Endodermal cell (in vitro differentiated cells): ENCODE measurements around the gene SPON1. TPM values are rescaled to one million over a fixed set of nuclear protein-coding genes. Genes with fewer than 3 reads are reported as not detected.

Source experiments
- DNase-seq: peaks from one replicate; pipeline ENCODE4 v3.0.0-alpha.2; 2017
- H3K27ac ChIP-seq: 2 replicates; pipeline ENCODE4 v1.5.1; 2013; ENCODE audit warnings: mild to moderate bottlenecking, low read depth, low read length, moderate library complexity
- H3K27me3 ChIP-seq: 2 replicates; pipeline ENCODE4 v1.6.1; 2013; ENCODE audit warnings: mild to moderate bottlenecking, low read length, moderate library complexity; ENCODE audit not compliant: insufficient read depth, control insufficient read depth, poor library complexity, severe bottlenecking
- H3K36me3 ChIP-seq: 2 replicates; pipeline ENCODE4 v1.7.0; 2013; ENCODE audit warnings: mild to moderate bottlenecking, low read length, moderate library complexity; ENCODE audit not compliant: control insufficient read depth, insufficient read depth
- H3K4me1 ChIP-seq: one replicate; pipeline ENCODE4 v1.7.0; 2013; ENCODE audit warnings: low read length; ENCODE audit not compliant: control insufficient read depth, insufficient read depth
- H3K4me3 ChIP-seq: 2 replicates; pipeline ENCODE4 v1.5.1; 2013; ENCODE audit warnings: mild to moderate bottlenecking, low read length, moderate library complexity
- H3K9ac ChIP-seq: 2 replicates; pipeline ENCODE4 v1.6.1; 2013; ENCODE audit warnings: mild to moderate bottlenecking, low read length, moderate library complexity; ENCODE audit not compliant: poor library complexity, severe bottlenecking; ENCODE audit errors: extremely low read depth
- H3K9me3 ChIP-seq: 2 replicates; pipeline ENCODE4 v1.6.1; 2013; ENCODE audit warnings: mild to moderate bottlenecking, low read length, moderate library complexity; ENCODE audit not compliant: control insufficient read depth
- H3K27ac Mint-ChIP-seq: 2 replicates; pipeline ENCODE4 v1.8.0; 2020; ENCODE audit warnings: mixed read lengths
- H3K27me3 Mint-ChIP-seq: 2 replicates; pipeline ENCODE4 v1.8.0; 2021; ENCODE audit warnings: mild to moderate bottlenecking, mixed read lengths; ENCODE audit not compliant: insufficient read depth
- H3K36me3 Mint-ChIP-seq: 2 replicates; pipeline ENCODE4 v1.8.0; 2020; ENCODE audit warnings: low read depth, mixed read lengths
- H3K4me1 Mint-ChIP-seq: 2 replicates; pipeline ENCODE4 v1.8.0; 2020; ENCODE audit warnings: mixed read lengths
- H3K4me3 Mint-ChIP-seq: 2 replicates; pipeline ENCODE4 v1.8.0; 2020; ENCODE audit warnings: mild to moderate bottlenecking, moderate library complexity, mixed read lengths
- H3K9me3 Mint-ChIP-seq: 2 replicates; pipeline ENCODE4 v1.8.0; 2020; ENCODE audit warnings: mild to moderate bottlenecking, mixed read lengths
- CTCF ChIP-seq: fragments of 200-600 bp; sonication (generic); conservative IDR thresholded peaks from 2 replicates; pipeline ENCODE4 v1.5.0; 2021; ENCODE audit warnings: antibody characterized with exemption, mild to moderate bottlenecking
- whole genome bisulfite sequencing, 2 experiments: methylation state at CpG; one replicate each; pipeline versions ENCODE4 v1.1.5 to v1.1.7; 2013; ENCODE audit warnings: missing lambda C conversion rate in 2 of 2, mixed read lengths in 1 of 2; ENCODE audit not compliant: insufficient coverage in 1 of 2, insufficient read length in 1 of 2; 5-methylcytosine and 5-hydroxymethylcytosine counted together
- total RNA-seq, 2 donors: library from RNA; stranded (reverse); fragmentation: NEBNext Ultra II Directional in 1 of 2; extraction: Animal tissue kit (Norgen Biotek cat#: 25700) in 1 of 2; gene quantifications; 2 replicates in 1 of 2; 3 replicates in 1 of 2; pipeline ENCODE4 v1.2.1, GENCODE V29; 2021

Gene SPON1
- total RNA-seq, 2 donors from 2014 or later: 0.13 to 1.6 TPM

- Mint-ChIP-seq H3K4me3 (no peak overlapping the region), H3K27ac (no peak overlapping the region), H3K9me3 (no peaks in the 10 kb centered on the region), H3K27me3 (peaks cover 59% of the 10 kb centered on the region), H3K36me3 (no peaks in the 10 kb centered on the region), H3K4me1 (peaks cover 7% of the 10 kb centered on the region)
- H3K4me1 ChIP-seq: no peaks in the 10 kb centered on the region
- H3K9ac ChIP-seq: no peak overlapping the region
- H3K9me3 ChIP-seq: no peaks in the 10 kb centered on the region
- H3K27me3 ChIP-seq: peaks cover 83% of the 10 kb centered on the region
- H3K27ac ChIP-seq: no peak overlapping the region
- no peak for DNase-seq
- H3K36me3 ChIP-seq: no peaks in the 10 kb centered on the region
- 50 to 83% methylated on average over 1 to 2 of the region's 2 CpGs for WGBS, 2 experiments
- TF ChIP-seq CTCF: no peak
- H3K4me3 ChIP-seq: no peak overlapping the region
Observed at GRCh38 chr11:14255238-14255534, 292.7 kb downstream of the SPON1 start.

- no peak overlapping the region for H3K27ac ChIP-seq
- peaks cover 84% of the 10 kb centered on the region for H3K27me3 ChIP-seq
- no peaks in the 10 kb centered on the region for H3K36me3 ChIP-seq
- H3K9me3 Mint-ChIP-seq: no peaks in the 10 kb centered on the region
- 84 to 86% methylated on average over 6 of the region's 6 CpGs for WGBS, 2 experiments
- H3K27ac Mint-ChIP-seq: no peak overlapping the region
- H3K9ac ChIP-seq: no peak overlapping the region
- H3K36me3 Mint-ChIP-seq: no peaks in the 10 kb centered on the region
- no peak for TF ChIP-seq CTCF
- peaks cover 7% of the 10 kb centered on the region for H3K4me1 Mint-ChIP-seq
- peaks cover 63% of the 10 kb centered on the region for H3K27me3 Mint-ChIP-seq
- H3K9me3 ChIP-seq: no peaks in the 10 kb centered on the region
- no peak overlapping the region for H3K4me3 Mint-ChIP-seq
- H3K4me3 ChIP-seq: no peak overlapping the region
- no peak for DNase-seq
- no peaks in the 10 kb centered on the region for H3K4me1 ChIP-seq
Observed at GRCh38 chr11:14258221-14258935, 295.9 kb downstream of the SPON1 start.

GRCh38 chr11:14259186-14259784 lies 296.8 kb downstream of the SPON1 start:
- 90 to 94% methylated on average over 34 to 38 of the region's 38 CpGs for WGBS, 2 experiments
- Histone ChIP-seq H3K9me3 (no peaks in the 10 kb centered on the region), H3K27ac (no peak overlapping the region), H3K27me3 (peaks cover 75% of the 10 kb centered on the region), H3K4me3 (no peak overlapping the region), H3K9ac (no peak overlapping the region), H3K36me3 (no peaks in the 10 kb centered on the region), H3K4me1 (no peaks in the 10 kb centered on the region)
- peaks cover 7% of the 10 kb centered on the region for H3K4me1 Mint-ChIP-seq
- peak; percentile 70 for DNase-seq
- no peak overlapping the region for H3K27ac Mint-ChIP-seq
- H3K27me3 Mint-ChIP-seq: peaks cover 57% of the 10 kb centered on the region
- no peaks in the 10 kb centered on the region for H3K9me3 Mint-ChIP-seq
- no peaks in the 10 kb centered on the region for H3K36me3 Mint-ChIP-seq
- TF ChIP-seq CTCF: no peak
- no peak overlapping the region for H3K4me3 Mint-ChIP-seq
